LNCaP clone FGC (cell line): ENCODE measurements around the gene CKM.
"Not testable (repeated sequence)": the region's sequence is repeated elsewhere in the genome, so short reads cannot be mapped to it uniquely, and the experiment has no call there.

Experiments
- DNase-seq: peaks from one replicate; pipeline ENCODE4 v3.0.0-alpha.2; 2011; ENCODE audit warnings: low read depth
- H3K4me3 ChIP-seq: 2 replicates; pipeline ENCODE4 v1.5.1; 2011; ENCODE audit warnings: mild to moderate bottlenecking, low read depth, low read length, control low read depth
- TF ChIP-seq, protein P1 (sequence below): IDR thresholded peaks from 2 replicates; pipeline ENCODE4 v1.5.1; 2012; ENCODE audit warnings: mild to moderate bottlenecking; ENCODE audit not compliant: control insufficient read depth, insufficient read depth; ENCODE audit errors: extremely low read depth

CKM gene

DNA sequence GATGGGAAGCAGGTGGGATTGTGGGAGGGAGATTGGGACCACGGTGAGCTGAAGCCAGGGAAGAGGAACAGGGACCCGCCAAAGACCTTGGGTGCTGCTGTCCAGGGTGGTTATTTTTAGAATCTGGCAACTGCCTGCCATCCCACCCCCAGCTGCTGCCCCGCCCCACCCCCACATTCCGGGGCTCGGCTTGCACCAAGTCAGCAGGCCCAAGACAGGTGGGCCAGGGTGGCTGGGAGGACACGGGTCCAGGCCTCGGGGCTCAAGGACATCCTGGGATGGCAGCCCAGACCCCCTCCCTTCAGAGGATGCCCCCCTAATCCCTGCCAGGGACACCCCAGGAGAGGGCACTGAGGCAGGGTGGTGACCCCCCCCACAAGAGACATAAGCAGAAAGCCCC lies 827 bp downstream of the CKM start:
- TF ChIP-seq, protein P1, sequence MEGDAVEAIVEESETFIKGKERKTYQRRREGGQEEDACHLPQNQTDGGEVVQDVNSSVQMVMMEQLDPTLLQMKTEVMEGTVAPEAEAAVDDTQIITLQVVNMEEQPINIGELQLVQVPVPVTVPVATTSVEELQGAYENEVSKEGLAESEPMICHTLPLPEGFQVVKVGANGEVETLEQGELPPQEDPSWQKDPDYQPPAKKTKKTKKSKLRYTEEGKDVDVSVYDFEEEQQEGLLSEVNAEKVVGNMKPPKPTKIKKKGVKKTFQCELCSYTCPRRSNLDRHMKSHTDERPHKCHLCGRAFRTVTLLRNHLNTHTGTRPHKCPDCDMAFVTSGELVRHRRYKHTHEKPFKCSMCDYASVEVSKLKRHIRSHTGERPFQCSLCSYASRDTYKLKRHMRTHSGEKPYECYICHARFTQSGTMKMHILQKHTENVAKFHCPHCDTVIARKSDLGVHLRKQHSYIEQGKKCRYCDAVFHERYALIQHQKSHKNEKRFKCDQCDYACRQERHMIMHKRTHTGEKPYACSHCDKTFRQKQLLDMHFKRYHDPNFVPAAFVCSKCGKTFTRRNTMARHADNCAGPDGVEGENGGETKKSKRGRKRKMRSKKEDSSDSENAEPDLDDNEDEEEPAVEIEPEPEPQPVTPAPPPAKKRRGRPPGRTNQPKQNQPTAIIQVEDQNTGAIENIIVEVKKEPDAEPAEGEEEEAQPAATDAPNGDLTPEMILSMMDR, result no peak
- H3K4me3 ChIP-seq, result no peak overlapping the region
- no peak for DNase-seq

DNA sequence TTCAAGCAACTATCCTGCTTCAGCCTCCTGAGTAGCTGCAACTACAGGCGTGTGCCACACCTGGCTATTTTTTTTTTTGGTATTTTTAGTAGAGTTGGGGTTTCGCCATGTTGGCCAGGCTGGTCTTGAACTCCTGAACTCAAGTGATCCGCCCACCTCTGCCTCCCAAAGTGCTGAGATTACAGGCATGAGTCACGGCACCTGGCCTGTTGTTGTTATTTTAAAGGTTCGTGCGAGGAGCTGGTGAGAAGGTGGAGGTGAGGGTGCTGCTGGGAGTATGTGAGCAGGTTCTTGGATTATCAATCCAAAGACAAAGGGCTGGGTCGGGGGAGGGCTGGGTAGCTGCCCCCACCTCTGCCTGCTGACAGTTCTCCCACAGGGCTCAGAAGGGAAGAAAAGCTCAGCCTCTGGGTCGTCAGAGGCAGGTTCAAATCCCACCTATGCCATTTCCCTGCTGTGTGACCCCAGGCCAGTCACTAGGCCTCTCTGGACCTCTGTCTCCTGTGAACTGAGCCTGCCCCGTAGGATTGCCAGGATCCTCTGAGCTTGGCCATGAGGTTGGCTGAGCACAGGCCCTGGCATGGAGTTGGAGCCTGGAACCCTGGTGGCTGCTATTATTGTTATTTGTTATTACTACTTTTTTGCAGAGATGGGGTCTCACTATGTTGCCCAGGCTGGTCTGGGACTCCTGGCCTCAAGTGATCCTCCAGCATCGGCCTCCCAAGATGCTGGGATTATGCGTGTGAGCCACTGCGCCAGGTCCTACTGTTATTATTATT lies 1.5 kb downstream of the CKM start:
- TF ChIP-seq, protein P1, result no peak
- no peak overlapping the region for H3K4me3 ChIP-seq
- DNase-seq, result no peak

DNA sequence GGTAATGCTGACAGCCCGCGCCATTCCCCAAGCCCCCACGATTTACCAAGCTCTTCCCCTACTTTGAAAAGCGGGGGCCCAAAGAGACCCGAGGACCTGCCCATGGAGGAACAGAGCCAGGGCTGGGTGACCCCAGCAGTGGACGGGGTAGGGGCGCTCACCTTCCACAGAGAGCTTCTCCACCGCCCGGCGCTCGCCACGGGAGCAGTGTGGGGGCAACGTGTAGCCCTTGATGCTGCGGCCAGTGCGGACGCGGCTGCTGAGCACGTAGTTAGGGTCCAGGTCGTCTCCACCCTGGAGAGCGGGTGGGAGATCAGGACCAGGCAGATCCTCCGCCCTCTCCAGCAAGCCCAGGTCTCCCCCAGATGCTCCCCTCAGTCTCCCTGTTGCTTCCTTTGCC lies 7.4 kb downstream of the CKM start:
- DNase-seq, result no peak
- TF ChIP-seq, protein P1, result no peak
- no peak overlapping the region for H3K4me3 ChIP-seq

DNA sequence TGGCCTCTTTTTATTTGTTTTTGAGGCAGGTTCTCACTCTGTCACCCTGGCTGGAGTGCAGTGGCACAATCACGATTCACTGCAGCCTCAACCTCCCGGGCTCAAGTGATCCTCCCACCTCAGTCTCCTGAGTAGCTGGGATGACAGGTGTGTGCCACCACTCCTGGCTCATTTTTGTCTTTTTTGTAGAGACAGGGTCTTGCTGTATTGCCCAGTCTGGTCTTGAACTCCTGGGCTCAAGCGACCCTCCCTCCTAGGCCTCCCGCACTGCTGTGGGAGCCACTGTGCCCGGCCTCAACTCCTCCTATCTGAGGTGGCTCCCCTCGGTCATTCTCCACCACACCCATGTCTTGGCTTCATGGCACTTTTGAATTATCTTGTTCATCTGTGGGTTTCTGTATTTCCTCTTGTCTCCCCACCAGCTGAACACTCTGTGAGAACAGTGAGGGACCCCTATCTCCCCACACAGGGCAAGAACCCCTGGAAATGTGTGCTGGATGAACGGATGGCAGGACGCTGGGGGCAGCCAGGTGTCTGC lies 7.9 kb downstream of the CKM start:
- TF ChIP-seq, protein P1, result no peak
- no peak for DNase-seq
- no peak overlapping the region for H3K4me3 ChIP-seq

DNA sequence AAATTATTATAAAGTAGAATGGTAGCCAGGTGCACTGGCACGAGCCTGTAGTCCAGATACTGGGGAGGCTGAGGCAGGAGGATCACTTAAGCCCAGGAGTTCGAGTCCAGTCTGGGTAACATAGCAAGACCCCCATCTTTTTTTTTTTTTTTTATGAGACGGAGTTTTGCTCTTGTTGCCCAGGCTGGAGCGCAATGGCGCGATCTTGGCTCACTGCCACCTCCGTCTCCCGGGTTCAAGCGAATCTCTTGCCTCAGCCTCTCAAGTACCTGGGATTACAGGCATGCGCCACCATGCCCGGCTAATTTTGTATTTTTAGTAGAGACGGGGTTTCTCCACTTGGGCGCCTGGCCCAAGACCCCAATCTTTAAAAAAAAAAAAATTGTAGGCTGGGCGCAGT lies 10.4 kb downstream of the CKM start:
- DNase-seq, H3K4me3 ChIP-seq: not testable (repeated sequence)

DNA sequence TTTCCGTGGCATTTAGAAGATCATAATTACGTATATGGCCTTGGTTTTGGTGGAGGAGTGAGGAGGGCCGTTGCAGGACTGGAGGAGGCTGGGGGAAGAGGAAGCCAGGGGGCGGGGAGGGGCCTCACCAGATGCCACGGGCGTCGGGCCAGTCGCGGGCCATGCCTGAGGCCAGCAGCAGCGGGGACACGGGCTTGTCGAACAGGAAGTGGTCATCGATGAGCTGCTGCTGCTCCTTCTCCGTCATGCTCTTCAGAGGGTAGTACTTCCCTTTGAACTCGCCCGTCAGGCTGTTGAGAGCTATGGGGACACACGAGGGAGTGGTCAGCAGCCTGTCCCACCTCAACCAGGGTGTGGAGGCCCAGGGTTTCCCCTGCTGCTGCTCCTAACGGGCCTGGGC lies 11.1 kb downstream of the CKM start:
- no peak overlapping the region for H3K4me3 ChIP-seq
- TF ChIP-seq, protein P1, result no peak
- DNase-seq, result no peak

DNA sequence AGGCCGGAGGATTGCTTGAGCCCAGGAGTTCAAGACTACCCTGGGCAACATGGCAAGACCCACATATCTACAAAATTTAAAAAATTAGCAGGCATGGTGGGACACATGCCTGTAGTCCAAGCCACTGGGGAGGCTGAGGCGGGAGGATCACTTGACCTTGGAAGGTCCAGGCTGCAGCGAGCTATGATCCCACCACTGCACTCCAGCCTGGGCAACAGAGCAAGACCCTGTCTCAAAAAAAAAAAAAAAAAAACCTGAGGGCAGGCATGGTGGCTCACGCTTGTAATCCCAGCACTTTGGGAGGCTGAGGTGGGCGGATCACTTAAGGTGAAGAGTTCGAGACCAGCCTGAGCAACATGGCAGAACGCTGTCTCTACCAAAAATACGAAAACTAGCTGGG lies 13.4 kb downstream of the CKM start:
- DNase-seq, H3K4me3 ChIP-seq: not testable (repeated sequence)

DNA sequence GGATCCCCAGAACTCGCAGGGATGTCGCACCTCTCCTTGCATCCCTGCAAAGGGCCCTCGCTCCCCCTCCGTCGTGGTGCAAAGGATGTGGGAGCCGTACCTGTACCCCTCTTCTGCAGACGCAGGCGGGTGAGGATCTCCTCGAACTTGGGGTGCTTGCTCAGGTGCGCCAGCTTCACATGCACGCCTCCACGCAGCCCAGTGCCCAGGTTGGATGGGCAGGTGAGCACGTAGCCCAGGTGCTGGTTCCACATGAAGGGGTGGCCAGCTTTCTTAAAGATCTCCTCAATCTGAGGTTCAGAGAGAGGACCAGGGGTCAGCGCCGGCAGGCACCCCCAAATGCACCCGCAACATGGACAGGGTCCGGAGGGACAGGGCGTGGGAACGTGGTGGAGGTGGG lies 15.3 kb downstream of the CKM start:
- no peak overlapping the region for H3K4me3 ChIP-seq
- TF ChIP-seq, protein P1, result no peak
- no peak for DNase-seq
